Stimulated activated CD8-positive, alpha-beta memory T cell treated with anti-CD3 and anti-CD28 coated beads, Interleukin-12 subunit alpha, Interleukin-12 subunit beta, amount 100 ng/mL, for 4 hours (primary cell): ENCODE data around the gene NHERF1.

Source experiments
- DNase-seq: peaks from one replicate; pipeline ENCODE4 v3.0.0-alpha.2; 2020; ENCODE audit warnings: low read depth

Gene NHERF1

DNA sequence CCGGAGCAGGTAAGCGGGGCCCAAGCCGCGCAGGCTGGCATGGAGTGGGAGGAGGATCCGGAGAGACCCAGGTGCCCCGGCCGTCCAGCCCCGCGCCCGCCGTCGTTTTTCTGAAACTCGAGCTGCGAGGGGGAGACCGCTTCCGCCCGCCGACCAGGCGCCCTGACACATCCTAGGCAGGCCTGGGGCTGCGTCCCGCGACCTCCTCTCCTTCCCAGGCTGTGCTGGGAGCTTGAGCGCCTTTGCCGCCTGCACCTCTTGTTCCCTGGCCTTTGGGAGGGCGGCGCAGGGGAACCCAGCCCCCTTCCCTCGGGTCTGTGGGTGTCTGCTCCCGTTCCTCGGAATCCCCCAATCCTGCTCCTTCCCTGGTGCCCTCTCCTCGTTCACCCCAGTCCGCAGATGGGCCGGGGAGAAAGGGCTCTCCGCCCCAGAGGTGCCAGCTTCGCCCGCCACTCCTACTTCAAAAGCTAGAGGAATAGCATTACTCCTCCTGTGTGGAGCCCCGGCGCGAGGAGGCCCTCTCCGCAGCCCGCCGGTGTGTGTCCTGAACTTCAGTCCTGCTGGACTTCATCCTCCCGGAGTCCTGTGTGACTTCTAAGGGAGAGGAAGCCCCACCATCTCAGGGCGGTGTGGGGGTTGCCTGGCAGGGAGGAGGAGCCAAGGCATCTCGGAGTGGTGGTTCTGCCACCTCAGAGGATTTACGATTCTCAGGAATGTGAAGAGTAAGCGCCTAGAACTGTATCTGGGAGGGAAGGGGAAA, 1.0 kb downstream of the NHERF1 start:
- no peak for DNase-seq

DNA sequence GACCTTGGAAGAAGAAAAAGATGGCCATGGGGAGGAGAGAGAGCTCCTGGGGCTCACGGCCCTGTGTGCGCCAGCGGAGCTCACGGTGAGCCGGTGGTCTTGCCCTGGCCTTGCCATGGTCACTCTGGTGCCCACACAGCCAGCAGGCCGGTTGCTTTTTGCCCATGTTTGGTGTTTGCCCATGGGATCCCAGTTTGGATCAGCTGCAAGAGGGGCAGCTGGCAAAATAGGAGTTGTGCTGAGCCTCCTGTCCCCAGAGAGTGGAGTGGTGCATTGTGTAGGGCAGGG, 1.6 kb downstream of the NHERF1 start:
- no peak for DNase-seq

DNA sequence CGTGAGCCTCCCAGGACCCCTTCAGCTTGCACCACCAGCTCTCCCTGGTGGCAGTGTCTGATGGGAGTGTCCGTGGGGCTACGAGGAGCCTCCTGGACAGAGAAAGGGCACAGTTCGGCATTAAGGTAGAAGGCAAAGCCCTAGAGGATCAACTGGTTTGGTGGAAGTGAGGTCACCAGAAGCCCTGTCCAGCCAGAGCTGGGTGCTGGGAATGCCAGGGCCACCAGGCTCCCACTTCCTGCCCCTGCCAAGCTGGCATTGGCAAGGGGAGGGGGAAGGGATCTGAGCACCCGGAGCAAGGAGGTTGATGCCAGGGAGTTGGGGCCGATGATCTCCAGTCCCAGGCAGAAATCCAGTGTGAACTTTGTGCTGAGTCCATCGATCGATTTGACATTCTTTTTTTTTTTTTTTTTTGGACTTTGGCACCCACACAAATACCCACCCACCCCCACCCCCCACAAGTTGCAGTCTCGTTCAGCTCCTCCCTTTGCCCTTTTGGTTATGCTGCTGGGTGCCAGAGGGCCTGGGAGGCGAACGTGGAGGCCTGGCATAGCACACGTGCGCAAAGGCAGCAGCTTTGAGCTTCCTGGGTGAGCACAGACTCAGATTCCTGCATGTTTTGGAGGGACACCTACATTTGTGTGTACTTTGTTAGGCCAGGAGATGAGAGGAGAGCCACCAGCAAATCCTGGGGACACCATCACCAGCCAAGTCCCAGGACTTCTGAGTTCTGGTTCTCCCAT, 2.1 kb downstream of the NHERF1 start:
- no peak for DNase-seq

DNA sequence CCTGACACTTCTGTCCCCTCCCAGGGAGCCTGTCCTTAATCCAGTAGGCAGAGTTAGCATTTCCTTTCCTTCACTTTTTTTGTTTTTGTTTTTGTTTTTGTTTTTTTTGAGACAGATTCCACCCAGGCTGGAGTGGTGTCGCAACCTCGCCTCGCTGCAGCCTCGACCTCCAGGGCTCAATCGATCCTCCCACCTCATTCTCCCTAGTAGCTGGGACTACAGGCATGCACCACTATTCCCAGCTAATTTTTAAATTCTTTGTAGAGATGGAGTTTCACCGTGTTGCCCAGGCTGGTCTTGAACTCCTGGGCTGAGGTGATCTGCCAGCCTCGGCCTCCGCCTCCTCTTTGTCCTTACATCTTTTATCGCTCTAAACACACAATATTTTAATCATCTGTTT, 4.0 kb downstream of the NHERF1 start:
- no peak for DNase-seq

DNA sequence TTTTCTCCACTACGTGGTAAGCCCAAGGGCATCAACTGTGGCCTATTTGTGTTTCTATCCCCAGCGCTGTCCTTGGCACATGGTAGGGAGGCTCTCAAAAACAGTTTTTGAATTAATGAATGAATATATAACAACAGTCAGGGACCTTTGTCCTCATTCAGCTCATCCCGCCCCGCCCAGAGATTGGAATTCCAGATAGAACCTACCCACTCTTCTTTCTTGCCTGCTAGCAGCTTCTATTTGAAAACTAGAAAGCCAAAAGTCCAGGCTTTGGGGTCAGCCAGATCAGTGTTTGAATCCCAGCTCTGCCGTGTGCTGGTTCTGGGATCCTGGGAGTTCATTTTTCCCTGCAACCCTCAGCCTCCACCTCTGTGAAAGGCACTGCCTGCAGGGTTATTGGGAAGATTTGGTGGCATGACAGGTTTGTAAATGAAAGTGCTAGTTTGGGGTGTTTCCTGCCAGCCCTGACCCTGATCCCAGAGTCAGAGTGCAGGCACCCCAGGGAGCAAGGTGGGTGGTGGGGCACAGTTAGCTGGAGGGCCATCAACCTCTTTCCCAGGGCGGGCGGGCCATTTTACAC, 4.5 kb downstream of the NHERF1 start:
- no peak for DNase-seq

DNA sequence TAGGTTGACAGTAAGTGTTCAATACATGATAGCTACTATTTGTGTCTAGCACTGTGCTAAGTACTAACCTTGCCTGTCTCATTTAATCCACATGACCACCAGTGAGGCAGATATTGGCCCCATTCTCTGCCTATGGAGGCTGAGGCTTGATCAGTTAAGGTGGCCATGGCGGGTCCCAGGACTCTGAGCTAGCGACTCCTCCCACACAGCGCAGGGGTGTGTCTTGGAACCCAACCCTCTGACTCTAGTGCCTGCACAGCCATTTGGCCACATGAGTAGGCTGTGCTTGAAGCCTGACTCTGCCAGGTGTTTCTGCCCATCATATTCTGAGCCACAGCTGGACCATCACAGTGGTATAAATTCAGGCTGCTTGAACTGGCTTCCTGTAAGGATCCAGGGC, 6.4 kb downstream of the NHERF1 start:
- no peak for DNase-seq

DNA sequence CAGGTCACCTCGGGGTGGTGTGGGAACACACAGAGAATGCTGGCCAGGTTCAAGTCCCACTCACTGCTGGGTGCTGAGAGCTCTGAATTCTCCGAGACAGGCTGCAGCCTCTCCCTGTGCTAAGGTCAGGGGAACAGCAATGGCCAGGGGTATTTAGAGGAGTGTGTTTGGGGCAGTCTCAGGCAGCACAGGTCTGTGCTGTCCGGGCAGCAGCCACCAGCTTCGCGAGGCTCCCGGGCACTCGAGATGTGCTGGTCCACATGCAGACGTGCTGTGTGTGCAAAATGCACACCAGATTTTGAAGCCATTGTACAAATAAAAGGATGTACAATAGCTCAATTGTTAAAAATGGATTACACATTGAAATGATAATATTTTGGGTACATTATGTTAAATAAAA, 7.1 kb downstream of the NHERF1 start:
- no peak for DNase-seq

DNA sequence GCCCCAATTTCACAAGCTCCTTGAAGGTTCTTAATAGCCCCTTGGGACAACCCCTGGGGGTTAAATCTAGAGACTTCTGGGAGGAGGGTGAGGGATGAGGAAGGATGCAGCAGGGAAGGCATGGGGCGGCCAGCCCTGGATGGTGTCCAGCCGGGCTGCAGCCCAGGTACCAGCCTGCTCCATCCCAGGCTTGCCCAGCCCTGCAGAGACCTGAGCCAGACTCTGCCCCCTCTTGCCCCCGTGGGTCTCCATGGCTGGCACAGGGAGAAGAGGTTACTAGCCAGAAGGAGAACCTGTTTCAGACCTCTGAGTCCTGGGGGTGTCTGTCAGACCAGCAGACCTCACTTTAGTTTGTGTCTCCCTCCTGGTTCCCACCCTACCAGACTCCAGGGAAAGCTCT, 8.5 kb downstream of the NHERF1 start:
- no peak for DNase-seq

DNA sequence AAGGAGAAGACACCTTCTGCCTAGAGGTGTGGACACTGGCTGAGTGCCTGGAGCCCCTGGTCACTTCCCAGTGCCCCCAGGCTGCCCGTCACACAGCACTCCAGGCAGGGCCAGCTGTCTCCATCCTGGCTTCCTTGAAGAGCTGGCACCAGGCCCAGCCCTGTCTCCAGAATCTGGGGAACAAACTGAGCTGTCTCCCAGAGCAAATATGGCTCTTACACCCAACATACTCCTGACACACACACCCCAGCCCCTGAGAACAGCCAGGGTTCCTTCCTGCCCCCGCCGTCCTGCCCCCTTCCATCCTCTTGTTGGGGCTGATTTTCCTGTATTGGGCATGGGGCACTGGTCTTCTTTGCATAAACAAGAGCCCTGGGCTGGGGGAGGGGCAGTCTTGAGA, 9.1 kb downstream of the NHERF1 start:
- no peak for DNase-seq

DNA sequence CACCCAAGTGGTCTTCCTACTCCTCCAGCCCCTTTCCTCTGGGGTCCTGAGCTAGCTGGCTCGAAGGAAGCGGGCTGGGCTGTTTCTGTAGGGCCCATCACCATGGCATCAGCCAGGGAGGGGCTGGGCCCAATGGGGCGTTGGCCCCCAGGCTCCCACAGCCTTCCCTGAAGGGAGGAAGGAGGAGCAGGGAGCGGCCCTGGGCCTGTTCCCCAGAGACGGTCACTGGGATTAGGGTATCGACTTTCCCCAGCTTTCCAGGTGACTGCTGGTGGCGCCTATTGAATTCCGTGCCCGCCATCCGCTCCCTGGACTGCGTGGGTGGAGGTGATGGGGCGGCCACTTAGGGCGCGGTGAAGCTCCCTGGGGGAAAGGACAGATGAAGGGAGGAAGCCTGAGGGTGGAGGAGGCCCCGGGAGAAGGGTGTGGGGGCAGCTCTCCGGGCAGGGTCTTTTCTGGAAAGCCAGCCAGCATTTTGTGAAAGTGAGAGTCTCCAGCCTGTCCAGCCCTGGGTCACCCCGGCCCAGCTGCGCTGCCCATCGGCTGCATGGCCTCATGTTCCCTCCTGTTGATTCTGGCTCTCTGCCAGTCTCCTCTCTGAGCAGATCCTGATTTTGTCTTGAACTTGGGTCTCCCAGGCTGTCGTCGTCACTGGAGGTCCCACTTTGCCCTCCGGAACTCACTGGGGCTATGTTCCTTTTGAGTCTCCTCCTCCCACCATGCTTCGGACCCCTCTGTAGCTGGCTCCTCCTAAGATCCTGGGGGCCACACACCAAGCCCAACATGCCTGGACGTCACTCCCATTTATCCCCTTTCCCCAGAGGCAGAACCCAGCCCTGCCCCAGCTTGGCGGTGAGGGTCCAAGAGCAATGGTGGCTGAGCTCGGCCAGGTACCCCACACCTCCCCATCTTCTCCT, 9.8 kb downstream of the NHERF1 start:
- DNase-seq = no peak

DNA sequence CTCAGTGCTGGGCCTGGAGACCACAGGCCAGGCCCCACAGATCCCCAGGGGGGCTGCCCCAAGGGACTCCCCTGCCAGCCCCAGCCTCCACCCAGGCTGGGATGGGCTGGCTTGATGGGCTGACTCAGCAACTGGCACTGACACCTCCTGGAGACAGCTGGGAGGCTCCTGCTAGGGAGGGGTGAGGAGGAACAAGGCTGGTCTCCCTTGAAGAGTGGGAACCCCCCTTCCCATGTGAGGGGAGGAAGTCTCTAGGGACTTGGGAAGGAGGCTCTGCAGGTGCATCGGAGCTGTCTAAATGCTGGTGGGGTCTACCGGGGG, 10.4 kb downstream of the NHERF1 start:
- DNase-seq = no peak

DNA sequence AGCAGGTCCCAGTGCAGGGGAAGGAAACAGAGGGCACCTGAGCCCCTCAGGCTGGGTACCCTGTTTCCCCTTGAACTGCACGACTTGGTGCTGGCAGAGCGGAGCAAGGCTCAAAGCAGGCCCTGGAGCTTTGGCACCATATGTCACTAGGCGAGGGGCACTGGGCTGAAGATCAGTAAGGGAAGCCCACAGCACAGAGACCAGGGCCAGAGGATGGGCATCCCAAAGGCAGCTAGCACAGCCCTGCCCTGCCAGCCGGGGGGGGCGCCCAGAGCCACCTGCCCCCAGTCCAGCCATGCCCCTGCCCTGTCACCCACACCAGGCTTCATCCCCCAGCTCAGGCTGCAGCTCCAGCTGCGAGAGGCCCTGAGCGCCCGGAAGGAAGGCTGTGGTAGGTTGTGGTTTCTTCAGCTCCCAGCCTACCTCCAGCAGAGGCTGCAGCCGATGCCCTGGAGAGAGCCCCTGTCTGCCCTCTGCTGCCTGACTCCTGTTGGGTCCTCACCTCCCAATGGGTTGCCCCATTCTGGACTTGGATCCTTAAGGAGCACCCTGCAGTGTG, 10.9 kb downstream of the NHERF1 start:
- DNase-seq = no peak

DNA sequence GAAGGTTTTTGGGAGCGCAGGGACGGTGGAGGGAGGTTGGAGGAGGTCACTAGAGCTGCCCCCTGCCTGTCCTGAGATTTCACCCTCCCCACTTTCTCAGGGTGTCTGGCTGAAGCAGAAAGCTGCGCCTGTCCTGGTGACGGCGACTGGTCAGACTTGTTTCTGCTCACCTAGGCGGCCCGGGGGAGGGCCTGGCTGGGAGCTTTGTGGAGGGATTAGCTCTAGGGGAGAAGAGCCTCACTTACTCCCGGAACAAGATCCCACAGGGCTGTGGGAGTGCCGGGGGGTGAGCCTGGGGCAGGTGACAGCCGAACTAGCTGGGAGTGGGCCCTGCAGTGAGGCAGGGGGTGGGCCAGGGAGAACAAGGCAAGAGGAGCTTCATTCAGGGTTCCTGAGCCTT, 11.5 kb downstream of the NHERF1 start:
- DNase-seq = no peak

DNA sequence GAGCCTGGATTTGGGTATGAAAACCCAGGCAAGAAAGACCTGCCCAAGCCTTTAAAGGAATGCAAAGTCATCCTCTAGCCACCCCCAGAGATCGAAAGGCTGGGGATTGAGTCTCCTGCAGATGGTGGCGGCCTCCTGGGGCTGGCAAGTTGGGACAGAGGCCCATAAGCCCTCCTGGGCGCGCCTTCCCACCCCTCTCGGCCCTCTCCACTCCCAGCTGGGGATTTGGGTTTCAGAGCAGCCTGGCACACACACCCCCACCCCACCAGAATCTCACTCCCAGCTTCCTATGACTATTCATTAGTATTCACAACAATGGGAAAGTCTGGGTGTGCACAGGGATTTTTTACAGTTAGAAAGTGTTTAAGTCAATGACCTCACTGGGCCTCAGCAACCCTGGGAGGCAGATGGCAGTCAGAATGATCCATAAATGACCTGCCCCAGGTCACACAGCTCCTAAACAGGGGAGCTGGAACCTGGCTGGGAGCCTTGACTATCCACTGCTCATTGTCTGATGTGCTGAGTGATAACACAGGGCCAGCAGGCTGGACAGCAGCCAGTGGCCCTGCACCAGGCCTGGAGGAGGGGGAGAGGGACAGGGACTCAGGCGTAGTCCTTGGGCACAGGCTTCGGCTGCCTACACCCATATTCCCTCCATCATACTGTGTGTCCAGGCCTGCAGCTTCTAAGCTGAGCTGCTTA, 12.1 kb downstream of the NHERF1 start:
- no peak for DNase-seq

DNA sequence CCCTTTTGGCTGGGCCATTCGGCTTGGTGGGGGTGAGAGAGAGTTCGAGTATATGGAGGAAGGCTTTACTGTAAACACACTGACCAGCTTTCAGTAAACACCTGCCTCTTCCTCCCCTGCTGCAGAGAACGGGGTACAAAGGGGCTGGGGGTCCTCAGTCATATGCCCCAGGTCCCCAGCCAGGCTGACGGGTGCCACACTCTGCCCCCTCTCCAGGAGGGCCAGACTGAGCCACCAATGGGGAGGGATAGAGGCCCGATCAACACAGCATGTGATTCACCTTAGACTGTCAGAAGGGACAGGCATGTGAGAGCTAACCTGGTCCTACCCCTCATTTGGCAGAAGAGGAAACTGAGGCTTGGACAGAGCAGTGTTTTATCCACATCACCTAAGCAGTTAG, 13.0 kb downstream of the NHERF1 start:
- no peak for DNase-seq

DNA sequence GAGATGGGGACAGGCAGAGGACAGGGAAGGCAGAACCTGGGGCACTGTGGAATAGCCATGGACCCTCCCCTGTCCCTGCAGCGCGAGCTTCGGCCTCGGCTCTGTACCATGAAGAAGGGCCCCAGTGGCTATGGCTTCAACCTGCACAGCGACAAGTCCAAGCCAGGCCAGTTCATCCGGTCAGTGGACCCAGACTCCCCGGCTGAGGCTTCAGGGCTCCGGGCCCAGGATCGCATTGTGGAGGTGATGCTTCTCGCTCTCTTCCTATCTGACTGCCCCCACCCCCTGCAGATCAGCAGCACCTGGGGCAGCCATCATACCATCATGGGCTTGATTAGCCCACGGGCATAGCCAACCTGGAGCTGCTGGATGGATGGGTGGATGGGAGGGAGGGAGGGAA, 13.5 kb downstream of the NHERF1 start:
- DNase-seq = no peak

DNA sequence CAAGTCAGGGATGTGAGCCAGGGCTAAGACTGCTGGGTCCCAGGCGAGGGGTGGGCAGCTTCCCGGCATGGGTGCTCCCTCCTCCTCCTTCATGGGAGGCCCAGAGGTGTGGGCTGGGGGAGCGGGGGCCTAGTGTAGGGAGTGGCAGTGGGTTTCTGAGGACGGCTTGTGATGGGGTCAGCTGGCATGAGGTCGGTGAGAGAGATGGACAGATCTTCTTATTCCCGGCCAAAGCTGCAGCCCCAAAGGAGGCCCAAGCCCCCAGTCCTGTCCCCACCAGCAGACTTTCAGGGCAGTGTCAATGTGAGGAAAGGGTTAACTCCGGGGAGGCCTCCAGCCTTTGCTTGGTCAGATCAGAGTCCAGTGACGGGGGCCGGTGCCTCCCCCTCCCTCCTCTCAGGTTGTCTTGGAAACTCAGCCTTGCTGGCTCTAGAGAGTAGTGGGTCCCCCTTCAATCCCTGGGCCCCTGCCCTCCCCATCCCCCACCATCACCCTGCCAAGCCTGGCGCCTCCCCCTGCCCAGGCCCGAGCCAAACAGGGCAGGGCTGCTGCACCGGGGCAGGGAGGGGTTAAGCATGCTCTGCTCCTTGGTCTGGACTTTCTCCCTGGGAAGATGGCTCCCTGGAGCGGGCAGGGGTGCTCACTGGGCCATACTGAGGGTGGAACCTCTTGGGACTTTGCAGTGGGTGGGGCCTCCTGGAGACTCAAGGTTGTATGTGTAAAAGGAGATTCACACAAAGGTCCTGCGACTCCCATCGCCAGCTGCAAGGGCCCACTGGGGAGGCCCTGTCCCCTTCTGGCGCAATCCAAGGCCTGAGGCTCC, 15.3 kb downstream of the NHERF1 start:
- no peak for DNase-seq

DNA sequence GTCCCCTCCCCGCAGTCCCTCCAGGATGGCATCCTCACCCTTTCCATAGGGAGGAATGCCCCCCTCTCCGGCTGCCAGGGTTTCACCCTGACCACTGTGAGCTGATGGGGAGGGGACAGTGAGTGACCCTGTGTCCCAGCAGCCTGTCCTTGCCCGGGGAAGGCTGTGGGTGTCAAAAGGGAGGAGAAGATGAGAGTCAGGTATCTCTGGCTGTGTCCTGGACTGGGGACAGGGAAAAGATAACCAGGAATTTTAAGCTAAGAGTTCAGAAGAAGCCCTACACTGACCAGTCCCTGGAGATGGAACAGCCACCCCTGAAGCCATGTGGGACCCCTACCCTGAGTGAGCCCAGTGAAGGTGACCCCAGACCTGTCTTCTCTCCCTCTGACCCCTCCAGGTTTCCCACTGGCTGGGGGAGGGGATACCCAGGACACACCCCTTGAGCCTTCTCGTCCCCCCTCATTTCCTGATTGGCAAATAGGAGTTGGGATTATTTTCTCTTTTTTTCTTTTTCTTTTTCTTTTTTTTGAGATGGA, 16.4 kb downstream of the NHERF1 start:
- DNase-seq = no peak

DNA sequence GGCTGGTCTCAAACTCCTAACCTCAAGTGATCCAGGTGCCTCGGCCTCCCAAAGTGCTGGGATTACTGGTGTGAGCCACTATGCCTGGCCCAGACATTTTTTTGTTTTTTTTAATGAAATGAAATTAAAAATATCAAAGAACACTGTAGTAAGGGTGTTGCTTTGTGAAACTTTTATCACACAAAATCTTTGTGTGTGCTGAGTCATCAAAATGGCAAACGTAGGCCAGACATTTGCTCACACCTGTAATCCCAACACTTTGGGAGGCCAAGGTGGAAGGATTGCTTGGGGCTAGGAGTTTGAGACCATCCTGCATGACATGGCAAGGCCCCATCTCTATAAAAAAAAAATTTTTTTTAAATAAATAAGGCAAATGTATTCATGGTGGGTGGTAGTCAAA, 18.0 kb downstream of the NHERF1 start:
- DNase-seq = no peak

DNA sequence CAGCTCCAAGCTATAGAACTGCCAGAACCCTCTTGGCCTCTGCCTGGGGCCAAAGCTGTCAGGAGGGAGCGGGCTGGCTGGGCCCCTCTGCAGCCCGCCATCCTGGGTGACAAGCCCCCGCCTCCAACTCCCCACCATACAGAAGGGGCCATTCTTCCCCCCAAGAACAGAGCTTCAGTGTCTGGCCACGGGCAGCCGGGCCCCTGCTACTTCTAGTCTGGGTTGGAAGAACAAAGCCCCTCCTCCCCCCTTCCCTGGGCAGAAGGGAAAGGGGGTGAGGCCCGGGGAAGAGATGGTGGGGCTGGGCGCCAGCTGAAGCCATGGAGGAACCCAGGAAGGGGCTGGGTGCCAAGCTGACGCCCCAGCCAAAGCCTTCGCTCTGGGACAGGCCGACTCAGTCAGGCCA, 18.7 kb downstream of the NHERF1 start:
- no peak for DNase-seq
